HG02938 (cell line): ENCODE data around the gene MOB2.

ENCODE experiments used
- ATAC-seq: cut with Tn5 transposase; IDR thresholded peaks from one replicate; pipeline ENCODE4 v1.9.1; 2021; ENCODE audit warnings: mild to moderate bottlenecking, moderate library complexity; ENCODE audit not compliant: unreplicated experiment

The MOB2 gene

GRCh38 chr11:1486054-1486825, at the start of gene MOB2:
MOB2 (minus strand) TSS chr11:1486779; CDS start chr11:1486556, 223 bp downstream.
- no peak for ATAC-seq

- ATAC-seq: no peak
These were observed 48.1 kb upstream of the MOB2 start for GRCh38 chr11:1534682-1535081.

DNA sequence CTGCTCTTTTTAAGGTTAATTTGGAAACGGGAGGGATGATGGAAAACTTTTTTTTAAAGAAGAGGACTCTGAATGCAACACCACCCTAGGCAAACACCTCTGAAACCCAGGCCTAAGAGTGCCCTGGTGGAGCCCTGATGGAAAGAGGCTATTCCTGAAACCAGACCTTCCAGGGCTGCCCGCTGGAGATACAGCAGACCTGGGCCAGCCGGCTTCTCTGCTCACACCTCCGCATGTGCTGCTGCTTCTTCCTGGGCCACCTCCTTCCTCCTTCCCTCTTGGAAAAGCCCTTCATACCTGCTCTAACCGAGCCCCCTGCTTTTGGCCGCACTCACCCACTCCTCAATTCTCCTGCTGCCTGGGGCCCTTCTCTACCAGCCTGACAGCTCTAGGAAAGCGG, 47.6 kb upstream of the MOB2 start:
- no peak for ATAC-seq

GRCh38 chr11:1533342-1533725, 46.8 kb upstream of the MOB2 start:
- no peak for ATAC-seq

GRCh38 chr11:1532606-1533341, 46.2 kb upstream of the MOB2 start:
- no peak for ATAC-seq

DNA sequence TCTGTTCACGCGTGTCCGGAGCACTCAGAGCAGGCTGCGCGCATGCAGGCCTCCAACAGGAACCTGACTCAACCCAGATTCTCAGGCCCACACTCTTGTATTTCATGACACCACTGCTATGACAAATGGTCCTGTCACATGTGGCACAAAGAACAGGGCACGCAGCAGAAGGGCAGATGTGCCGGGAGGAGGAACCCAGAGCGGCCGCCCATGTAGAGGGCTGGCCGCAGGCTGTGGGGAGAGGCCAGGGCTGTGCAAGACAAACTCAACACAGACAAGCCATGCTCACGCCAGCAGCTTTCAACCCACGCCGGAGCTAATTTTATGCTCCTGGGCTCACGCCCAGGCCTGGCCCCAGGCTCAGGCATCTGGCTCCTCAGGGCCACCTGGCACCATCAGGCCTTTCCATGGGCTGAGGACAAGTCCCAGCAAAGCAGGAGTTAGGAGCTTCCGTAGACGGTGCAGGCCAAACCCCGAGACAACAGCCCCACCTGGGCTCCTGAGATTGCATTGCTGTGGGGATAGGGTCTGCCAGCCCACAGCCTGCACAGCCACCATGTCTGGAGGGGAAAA, 45.5 kb upstream of the MOB2 start:
- no peak for ATAC-seq

- no peak for ATAC-seq
These were observed 45.0 kb upstream of the MOB2 start for GRCh38 chr11:1531449-1532013.

DNA sequence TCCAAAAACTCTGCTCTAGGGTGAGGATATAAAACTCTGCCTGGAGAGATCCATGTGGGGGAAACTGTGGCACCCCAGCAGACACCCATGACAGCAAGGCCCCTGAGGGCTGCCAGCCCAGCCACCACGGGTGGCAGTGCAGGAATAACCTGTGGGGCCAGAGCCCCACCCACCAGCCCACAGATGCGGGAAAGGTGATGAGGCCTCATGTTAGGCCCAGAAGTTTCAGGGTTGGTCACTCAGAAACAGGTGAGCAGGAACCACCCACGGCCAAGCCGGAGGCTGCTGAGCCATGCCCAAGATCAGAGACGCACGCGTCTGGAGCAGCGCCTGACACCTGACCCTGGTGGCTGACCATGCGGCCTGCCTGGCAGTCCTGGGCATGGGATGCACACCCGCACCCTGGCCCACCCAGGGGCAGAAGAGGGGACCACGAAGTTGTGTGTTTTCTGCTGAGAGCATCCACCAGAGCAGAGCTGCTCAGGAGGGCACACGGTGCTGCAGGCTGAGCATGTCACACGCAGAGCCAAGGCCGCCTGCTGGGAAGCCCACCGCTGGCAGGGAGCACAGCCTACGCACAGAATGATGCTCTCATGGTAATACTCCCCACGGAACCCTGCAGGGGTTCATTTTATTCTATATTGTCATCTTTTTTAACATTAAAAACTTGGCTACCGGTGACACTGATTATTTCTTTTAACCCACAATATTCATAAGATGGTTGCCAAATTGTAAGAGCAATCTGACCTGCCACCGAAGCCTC, 44.3 kb upstream of the MOB2 start:
- no peak for ATAC-seq

GRCh38 chr11:1529774-1530173, 43.2 kb upstream of the MOB2 start:
- no peak for ATAC-seq

DNA sequence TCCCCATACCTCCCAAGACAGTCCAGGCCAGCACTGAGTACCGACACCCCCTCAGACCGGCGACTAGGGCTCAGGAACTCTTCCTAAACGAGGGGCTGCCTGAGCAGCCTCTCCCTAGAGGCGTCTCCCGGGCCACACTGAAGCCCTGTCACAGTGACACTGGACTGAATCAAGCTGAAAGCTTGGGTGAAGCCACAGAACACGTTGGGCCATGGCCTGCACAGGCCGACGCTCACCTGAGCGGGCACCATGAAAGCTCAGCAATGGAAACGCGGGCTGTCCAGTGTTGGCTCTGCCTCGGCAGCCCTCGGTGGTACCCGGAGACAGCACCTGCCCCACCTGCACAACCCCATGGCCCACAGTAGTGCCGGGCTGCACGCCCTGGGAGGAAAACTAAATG, 42.7 kb upstream of the MOB2 start:
- no peak for ATAC-seq

DNA sequence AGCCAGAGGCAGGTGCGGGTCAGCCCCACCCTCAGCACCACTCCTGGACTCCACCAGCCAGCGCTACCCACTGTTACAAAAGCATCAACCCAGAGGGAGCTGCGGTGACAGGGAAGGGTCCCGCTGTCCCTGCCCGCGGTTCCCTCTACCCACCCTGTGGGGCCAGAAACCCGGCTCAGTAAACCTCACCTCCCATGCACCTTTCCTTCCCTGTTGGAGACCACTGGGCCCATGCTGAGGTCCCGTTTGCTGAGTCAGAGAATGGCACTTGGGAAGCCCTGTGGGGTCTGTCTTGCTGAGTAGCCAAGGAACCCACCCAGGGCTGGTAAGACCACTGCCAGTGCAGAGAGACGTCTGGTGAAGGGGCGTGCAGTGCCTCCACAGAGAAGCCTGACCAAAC, 42.1 kb upstream of the MOB2 start:
- no peak for ATAC-seq

DNA sequence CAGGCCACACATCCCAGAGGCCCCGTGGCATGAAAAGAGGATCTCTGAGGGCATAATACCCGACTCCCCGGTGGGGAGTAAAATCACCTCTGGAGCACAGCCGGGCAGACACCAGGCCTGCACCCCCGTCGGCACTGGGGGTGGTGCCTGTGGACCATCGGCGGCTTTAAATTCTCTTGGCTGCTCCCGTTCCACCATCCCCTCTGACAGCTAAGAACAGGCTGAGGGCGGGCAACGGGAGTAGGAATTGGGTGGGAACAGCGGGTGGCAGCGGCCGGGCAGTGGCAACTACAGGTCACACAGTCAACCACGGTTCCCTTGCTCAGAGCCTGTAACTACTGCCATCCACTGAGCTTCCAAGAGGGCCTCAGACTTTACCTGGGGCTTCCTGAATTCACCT, 40.2 kb upstream of the MOB2 start:
- no peak for ATAC-seq

GRCh38 chr11:1523779-1524178, 37.2 kb upstream of the MOB2 start:
- no peak for ATAC-seq

GRCh38 chr11:1523077-1523476, 36.5 kb upstream of the MOB2 start:
- ATAC-seq: no peak

DNA sequence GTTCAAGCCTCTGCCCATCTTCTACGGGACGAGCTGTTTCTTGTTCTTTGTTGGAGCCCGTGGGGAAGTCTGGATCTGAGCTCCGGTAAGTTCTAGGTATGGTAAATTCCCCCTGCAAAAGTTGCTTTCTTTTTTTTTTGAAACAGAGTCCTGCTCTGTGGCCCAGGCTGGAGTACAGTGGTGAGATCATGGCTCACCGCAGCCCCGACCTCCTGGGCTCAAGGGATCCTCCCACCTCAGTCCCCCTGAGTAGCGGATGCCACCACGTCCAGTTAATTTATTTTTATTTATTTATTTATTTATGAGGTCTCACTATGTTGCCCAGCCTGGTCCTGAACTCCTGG, 35.5 kb upstream of the MOB2 start:
- ATAC-seq: no peak

- ATAC-seq: peak; percentile 75
These were observed 35.0 kb upstream of the MOB2 start for GRCh38 chr11:1521382-1522080.

DNA sequence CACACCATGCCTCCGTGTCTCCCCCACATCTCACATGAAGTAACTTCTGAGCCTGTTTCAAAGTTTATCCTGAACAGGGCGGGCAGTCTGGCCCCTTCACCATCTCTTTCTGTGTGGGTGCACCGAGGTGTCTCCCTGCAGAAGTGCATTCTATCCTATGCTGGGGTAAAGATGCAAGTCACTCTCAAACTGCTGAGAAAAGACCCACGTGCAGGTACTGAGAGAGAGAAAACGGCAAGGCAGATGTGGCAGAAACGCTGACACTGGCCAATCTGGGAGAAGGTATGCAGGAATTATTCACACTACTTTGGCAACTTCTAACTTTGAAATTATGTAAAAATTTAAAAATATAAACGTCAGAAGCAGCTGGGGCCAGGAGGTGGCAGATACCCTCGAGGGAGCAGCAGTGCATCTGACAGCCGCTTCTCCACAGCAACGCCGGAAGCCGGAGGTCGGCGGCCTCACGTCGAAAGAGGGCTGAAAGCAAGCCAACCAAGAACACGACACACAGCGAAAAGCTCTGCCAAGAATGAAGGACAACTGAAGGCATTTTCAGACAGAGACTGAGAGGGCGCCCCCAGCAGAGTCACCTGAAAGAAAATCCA, 34.2 kb upstream of the MOB2 start:
- ATAC-seq: no peak

GRCh38 chr11:1520209-1520662, 33.7 kb upstream of the MOB2 start:
- no peak for ATAC-seq

DNA sequence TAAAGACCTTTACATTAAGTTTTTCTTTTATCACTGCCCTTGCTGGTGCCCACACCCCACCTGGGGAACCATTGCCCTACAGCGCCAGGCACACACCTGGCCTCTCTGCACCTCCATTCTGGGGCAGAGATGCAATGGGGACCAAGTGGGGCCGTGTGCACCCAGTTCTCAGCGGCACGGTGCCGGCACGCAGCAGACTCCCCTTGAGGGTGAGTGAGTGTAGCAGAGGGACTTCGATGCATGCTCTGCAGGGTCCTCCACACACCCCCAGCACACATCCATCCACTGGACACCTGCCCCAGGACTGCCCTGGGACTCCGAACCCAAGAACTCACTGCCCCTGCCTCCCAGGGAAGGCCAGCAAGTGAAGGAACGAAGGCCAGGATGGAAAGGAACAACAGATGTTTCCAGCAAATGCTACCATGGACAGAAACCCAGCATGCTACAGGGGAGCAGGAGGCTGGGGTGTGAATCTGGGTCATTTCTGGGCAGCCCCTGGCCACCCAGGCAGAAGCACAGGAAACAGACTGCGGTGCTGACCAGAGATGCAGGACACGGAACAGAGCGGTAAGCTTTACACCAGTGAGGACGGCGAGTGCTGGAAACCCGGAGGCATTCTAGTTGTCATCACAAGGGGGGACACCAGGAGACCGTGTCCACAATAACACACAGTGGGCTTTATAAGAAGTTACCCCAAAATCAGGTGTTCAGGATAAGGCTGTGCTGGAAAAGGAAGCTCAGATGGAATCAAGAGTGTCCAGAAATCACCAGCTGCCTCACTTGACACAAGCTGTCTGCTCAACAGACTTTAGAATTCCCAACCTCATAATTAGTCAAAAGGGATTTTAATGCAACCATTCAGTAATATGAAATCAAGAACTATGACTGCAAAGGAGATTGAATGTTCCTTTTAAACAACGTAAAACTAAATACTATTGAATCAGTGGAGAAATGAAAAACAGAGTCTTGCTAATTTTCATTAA, 32.7 kb upstream of the MOB2 start:
- no peak for ATAC-seq
